SK-N-SH (cell line): Measurements from ENCODE around the gene FNDC3B. TPM values are rescaled to one million over a fixed set of nuclear protein-coding genes. Genes with fewer than 3 reads are reported as not detected.

Experiments used
- CTCF ChIA-PET: fragments of 300-600, 350-600 bp; formaldehyde crosslinking; extraction: SDS; loops from one replicate; lab custom pipeline; 2021; lab: Yijun Ruan, JAX
- POLR2A ChIA-PET: fragments of 350-600 bp; sonication (Branson Sonifier 250); formaldehyde crosslinking; extraction: SDS; loops from one replicate; lab custom pipeline; 2020; ENCODE audit warnings: antibody characterized with exemption, inconsistent platforms; lab: Yijun Ruan, JAX
- DNase-seq: peaks from one replicate; pipeline ENCODE4 v3.0.0; 2012
- H2AFZ ChIP-seq: fragments of 200-600 bp; sonication (generic); 2 replicates; pipeline ENCODE4 v1.8.1; 2016; ENCODE audit warnings: antibody characterized with exemption, mild to moderate bottlenecking, low read depth
- H3F3A ChIP-seq: fragments of 200-600 bp; sonication (generic); replicated peaks from 2 replicates; pipeline ENCODE3; 2016; ENCODE audit warnings: antibody characterized with exemption, mild to moderate bottlenecking; ENCODE audit not compliant: insufficient read depth
- H3K27ac ChIP-seq, 2 experiments: fragments of 200-500 bp in 1 of 2; fragments of 200-600 bp in 1 of 2; sonication (Bioruptor generic) in 1 of 2; sonication (generic), shearing (Covaris generic) in 1 of 2; 2 replicates each; pipeline versions ENCODE4 v1.5.1 to v1.6.1; 2014 to 2016; ENCODE audit warnings: low read depth in 2 of 2, inconsistent platforms in 1 of 2, low read length in 1 of 2, mild to moderate bottlenecking in 1 of 2, mixed read lengths in 1 of 2
- H3K27me3 ChIP-seq: fragments of 200-600 bp; sonication (generic), shearing (Covaris generic); 2 replicates; pipeline ENCODE4 v1.6.1; 2016; ENCODE audit warnings: mixed run types; ENCODE audit not compliant: insufficient read depth
- H3K36me3 ChIP-seq, 2 experiments: fragments of 200-500 bp in 1 of 2; fragments of 200-600 bp in 1 of 2; sonication (Bioruptor generic) in 1 of 2; sonication (generic) in 1 of 2; replicated peaks in 1 of 2; 2 replicates each; pipeline versions ENCODE3 to v1.5.1; 2014 to 2016; ENCODE audit warnings: low read length in 1 of 2, mild to moderate bottlenecking in 1 of 2; ENCODE audit not compliant: insufficient read depth in 2 of 2, control insufficient read depth in 1 of 2
- H3K4me1 ChIP-seq, 2 experiments: fragments of 200-500 bp in 1 of 2; fragments of 200-600 bp in 1 of 2; sonication (Bioruptor generic) in 1 of 2; sonication (generic), shearing (Covaris generic) in 1 of 2; 2 replicates each; pipeline versions ENCODE4 v1.5.1 to v1.6.1; 2014 to 2016; ENCODE audit warnings: low read depth in 1 of 2, low read length in 1 of 2, mixed run types in 1 of 2; ENCODE audit not compliant: insufficient read depth in 2 of 2, control insufficient read depth in 1 of 2
- H3K4me2 ChIP-seq: fragments of 200-600 bp; sonication (generic), shearing (Covaris generic); 2 replicates; pipeline ENCODE4 v1.6.1; 2017; ENCODE audit warnings: mixed run types
- H3K4me3 ChIP-seq, 2 experiments: fragments of 200-500 bp in 1 of 2; fragments of 200-600 bp in 1 of 2; sonication (Bioruptor generic) in 1 of 2; sonication (generic), shearing (Covaris generic) in 1 of 2; 2 replicates each; pipeline versions ENCODE4 v1.5.1 to v1.8.1; 2014 to 2016; ENCODE audit warnings: low read depth in 2 of 2, inconsistent platforms in 1 of 2, low read length in 1 of 2, mild to moderate bottlenecking in 1 of 2, mixed read lengths in 1 of 2, moderate library complexity in 1 of 2
- H3K79me2 ChIP-seq: fragments of 200-600 bp; sonication (generic); 2 replicates; pipeline ENCODE4 v1.8.1; 2017; ENCODE audit warnings: mild to moderate bottlenecking; ENCODE audit not compliant: insufficient read depth
- H3K9ac ChIP-seq: fragments of 200-600 bp; sonication (generic); 2 replicates; pipeline ENCODE4 v1.6.1; 2017; ENCODE audit warnings: mixed run types
- H3K9me2 ChIP-seq: fragments of 200-600 bp; sonication (generic); 2 replicates; pipeline ENCODE4 v1.6.1; 2017; ENCODE audit warnings: mixed run types
- H3K9me3 ChIP-seq: fragments of 200-600 bp; sonication (generic); 2 replicates; pipeline ENCODE4 v1.6.1; 2017; ENCODE audit warnings: mixed run types, mild to moderate bottlenecking, moderate library complexity
- H4K20me1 ChIP-seq: fragments of 200-600 bp; sonication (generic); 2 replicates; pipeline ENCODE4 v1.6.1; 2017; ENCODE audit warnings: mild to moderate bottlenecking, mixed run types; ENCODE audit not compliant: insufficient read depth
- CHD2 ChIP-seq: fragments of 150-350 bp; IDR thresholded peaks from 2 replicates; pipeline ENCODE4 v1.6.1; 2018; ENCODE audit warnings: low read length; ENCODE audit not compliant: partially characterized antibody
- EP300 ChIP-seq, 2 experiments: IDR thresholded peaks; 2 replicates each; pipeline versions ENCODE4 v1.4.0 to v1.6.1; 2012; ENCODE audit warnings: borderline replicate concordance in 1 of 2, low read depth in 1 of 2, low read length in 1 of 2
- EZH2phosphoT487 ChIP-seq: fragments of 200-600 bp; sonication (generic); IDR thresholded peaks from 2 replicates; pipeline ENCODE4 v1.6.1; 2017; ENCODE audit warnings: low read depth, mixed run types, mild to moderate bottlenecking, antibody characterized with exemption, moderate library complexity, borderline replicate concordance
- FOSL2 ChIP-seq: IDR thresholded peaks from 2 replicates; pipeline ENCODE4 v1.4.0; 2012; ENCODE audit warnings: low read depth, mild to moderate bottlenecking, moderate library complexity, borderline replicate concordance
- FOXJ3 ChIP-seq: sonication (generic); formaldehyde crosslinking; IDR thresholded peaks from 2 replicates; pipeline ENCODE4 v1.5.1; 2020; ENCODE audit warnings: mild to moderate bottlenecking, missing genetic modification reagents
- GATA2 ChIP-seq: sonication (generic); formaldehyde crosslinking; IDR thresholded peaks from 2 replicates; pipeline ENCODE4 v1.5.0; 2020; ENCODE audit warnings: mild to moderate bottlenecking, missing genetic modification reagents
- MXI1 ChIP-seq: IDR thresholded peaks from 2 replicates; pipeline ENCODE4 v1.6.1; 2012; ENCODE audit warnings: mild to moderate bottlenecking, low read depth, low read length, improper control_type of control experiment
- NRF1 ChIP-seq: IDR thresholded peaks from 2 replicates; pipeline ENCODE4 v1.6.1; 2012; ENCODE audit warnings: low read depth, mild to moderate bottlenecking, low read length
- RAD21 ChIP-seq: IDR thresholded peaks from 2 replicates; pipeline ENCODE4 v1.6.1; 2012; ENCODE audit warnings: mild to moderate bottlenecking, low read length
- TAF1 ChIP-seq: IDR thresholded peaks from 2 replicates; pipeline ENCODE4 v1.6.1; 2012; ENCODE audit warnings: low read depth, mild to moderate bottlenecking, low read length, moderate library complexity, borderline replicate concordance
- WGBS: methylation state at CpG from one replicate; pipeline ENCODE4 v1.1.6; 2017; ENCODE audit warnings: low lambda C conversion rate; 5-methylcytosine and 5-hydroxymethylcytosine counted together
- polyA plus RNA-seq, 3 experiments: library from polyadenylated mRNA; depleted of rRNA; stranded (reverse); fragments of >200 nt; gene quantifications; 2 replicates each; pipeline ENCODE4 v1.2.3, GENCODE V29; 2012
- TF ChIP-seq, protein P1 (sequence below): IDR thresholded peaks from 2 replicates; pipeline ENCODE4 v1.4.0; 2012; ENCODE audit warnings: low read depth, borderline replicate concordance
- TF ChIP-seq, protein P2 (sequence below): IDR thresholded peaks from 2 replicates; pipeline ENCODE4; 2012
- TF ChIP-seq, protein P3 (sequence below): fragments of 150-350 bp; IDR thresholded peaks from 2 replicates; pipeline ENCODE4 v1.6.1; 2016; ENCODE audit warnings: mild to moderate bottlenecking, low read depth, low read length
- TF ChIP-seq, protein P4 (sequence below): IDR thresholded peaks from 2 replicates; pipeline ENCODE4 v1.4.0; 2012; ENCODE audit warnings: low read depth
- TF ChIP-seq, protein P5 (sequence below): fragments of 150-350 bp; IDR thresholded peaks from 2 replicates; pipeline ENCODE4 v1.6.1; 2017; ENCODE audit warnings: antibody characterized with exemption, low read length, low read depth, borderline replicate concordance
- TF ChIP-seq, protein P6 (sequence below): fragments of 200-600 bp; sonication (generic); IDR thresholded peaks from 2 replicates; pipeline ENCODE4 v1.6.1; 2017; ENCODE audit warnings: antibody characterized with exemption, mild to moderate bottlenecking, moderate library complexity

The FNDC3B gene
- polyA plus RNA-seq, 1 of the 3 experiments (the other 2 are of a cell fraction), result 10.4 TPM

DNA sequence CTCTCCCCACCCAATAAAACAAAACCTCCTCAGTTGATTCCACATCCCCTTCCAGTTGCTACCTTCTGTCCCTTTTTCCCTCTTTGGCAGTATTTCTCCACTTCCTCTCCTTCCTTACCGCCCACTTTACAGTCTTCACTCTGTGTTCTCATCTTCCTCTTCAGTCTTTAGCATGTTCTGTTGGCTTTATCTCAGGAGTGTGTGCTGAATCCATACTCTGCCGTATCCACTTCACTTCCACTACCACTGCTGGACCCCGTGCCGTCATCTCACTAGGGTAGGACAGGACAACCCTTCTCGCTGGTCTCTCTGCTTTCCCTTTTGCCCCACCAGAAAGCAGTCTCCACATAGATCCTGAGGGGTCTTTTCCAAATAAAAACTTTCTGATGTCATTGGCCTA is 74.3 kb downstream of the FNDC3B start:
- H3K9me2 ChIP-seq, result no peaks in the 10 kb centered on the region
- H3K27ac ChIP-seq, result no peak overlapping the region
- ChIA-PET POLR2A (no interaction called here), CTCF (interaction anchor here (1.3 kb wide), 1 partner anchor 22 kb away, joined by 3 read pairs; no protein-coding TSS in a partner anchor)
- H3K27me3 ChIP-seq, result no peaks in the 10 kb centered on the region
- no peak overlapping the region for H3K4me3 ChIP-seq
- peaks cover 89% of the 10 kb centered on the region for H3K79me2 ChIP-seq
- no peaks in the 10 kb centered on the region for H3K9me3 ChIP-seq
- H4K20me1 ChIP-seq, result peaks cover 57% of the 10 kb centered on the region
- no peak for TF ChIP-seq FOXJ3 (CRISPR knock-in tag)
- no peak for TF ChIP-seq RAD21
- TF ChIP-seq, protein P1, sequence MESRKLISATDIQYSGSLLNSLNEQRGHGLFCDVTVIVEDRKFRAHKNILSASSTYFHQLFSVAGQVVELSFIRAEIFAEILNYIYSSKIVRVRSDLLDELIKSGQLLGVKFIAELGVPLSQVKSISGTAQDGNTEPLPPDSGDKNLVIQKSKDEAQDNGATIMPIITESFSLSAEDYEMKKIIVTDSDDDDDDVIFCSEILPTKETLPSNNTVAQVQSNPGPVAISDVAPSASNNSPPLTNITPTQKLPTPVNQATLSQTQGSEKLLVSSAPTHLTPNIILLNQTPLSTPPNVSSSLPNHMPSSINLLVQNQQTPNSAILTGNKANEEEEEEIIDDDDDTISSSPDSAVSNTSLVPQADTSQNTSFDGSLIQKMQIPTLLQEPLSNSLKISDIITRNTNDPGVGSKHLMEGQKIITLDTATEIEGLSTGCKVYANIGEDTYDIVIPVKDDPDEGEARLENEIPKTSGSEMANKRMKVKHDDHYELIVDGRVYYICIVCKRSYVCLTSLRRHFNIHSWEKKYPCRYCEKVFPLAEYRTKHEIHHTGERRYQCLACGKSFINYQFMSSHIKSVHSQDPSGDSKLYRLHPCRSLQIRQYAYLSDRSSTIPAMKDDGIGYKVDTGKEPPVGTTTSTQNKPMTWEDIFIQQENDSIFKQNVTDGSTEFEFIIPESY, result no peak
- no peak for TF ChIP-seq GATA2 (CRISPR knock-in tag)
- TF ChIP-seq CHD2, result no peak
- TF ChIP-seq, protein P2, sequence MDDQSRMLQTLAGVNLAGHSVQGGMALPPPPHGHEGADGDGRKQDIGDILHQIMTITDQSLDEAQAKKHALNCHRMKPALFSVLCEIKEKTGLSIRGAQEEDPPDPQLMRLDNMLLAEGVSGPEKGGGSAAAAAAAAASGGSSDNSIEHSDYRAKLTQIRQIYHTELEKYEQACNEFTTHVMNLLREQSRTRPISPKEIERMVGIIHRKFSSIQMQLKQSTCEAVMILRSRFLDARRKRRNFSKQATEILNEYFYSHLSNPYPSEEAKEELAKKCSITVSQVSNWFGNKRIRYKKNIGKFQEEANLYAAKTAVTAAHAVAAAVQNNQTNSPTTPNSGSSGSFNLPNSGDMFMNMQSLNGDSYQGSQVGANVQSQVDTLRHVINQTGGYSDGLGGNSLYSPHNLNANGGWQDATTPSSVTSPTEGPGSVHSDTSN, result no peak
- no peak for TF ChIP-seq FOSL2
- TF ChIP-seq NRF1, result no peak
- H3F3A ChIP-seq, result no peaks in the 10 kb centered on the region
- H3K36me3 ChIP-seq, result peaks cover 30 to 46% of the 10 kb centered on the region in 2 experiments
- 99% methylated on average over 5 of the region's 5 CpGs for WGBS
- no peak overlapping the region for H3K4me2 ChIP-seq
- peaks cover 0 to 10% of the 10 kb centered on the region in 2 experiments; a peak in 2 of 4 replicates for H3K4me1 ChIP-seq
- no peak overlapping the region for H2AFZ ChIP-seq
- DNase-seq, result no peak
- H3K9ac ChIP-seq, result no peak overlapping the region

DNA sequence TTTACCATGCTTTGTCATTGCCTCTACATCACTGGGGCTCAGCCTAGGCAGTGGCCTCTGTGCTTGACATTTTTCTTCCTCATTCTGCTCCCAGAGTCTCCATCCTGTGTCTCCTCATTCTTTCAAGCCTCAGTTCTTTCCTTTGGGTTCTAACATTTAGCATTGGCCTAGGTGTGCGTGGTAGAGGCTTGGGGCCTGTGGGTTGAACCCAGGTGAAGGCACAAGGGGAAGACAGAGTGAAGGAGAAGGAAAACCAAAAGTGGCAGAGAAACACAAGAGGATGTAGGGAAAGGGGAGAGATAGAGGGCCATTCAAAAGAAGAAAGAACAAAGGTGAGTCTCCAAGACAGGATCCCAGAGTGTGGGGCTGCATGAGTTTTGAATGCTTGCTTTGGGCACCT is 75.7 kb downstream of the FNDC3B start:
- Histone ChIP-seq H3K4me2 (no peak overlapping the region), H3K79me2 (peaks cover 89% of the 10 kb centered on the region), H3K4me1 (peaks cover 0 to 15% of the 10 kb centered on the region in 2 experiments; a peak in 3 of 4 replicates)
- no peak for DNase-seq
- 96% methylated on average over 1 of the region's 1 CpG for WGBS
- TF ChIP-seq, protein P3, sequence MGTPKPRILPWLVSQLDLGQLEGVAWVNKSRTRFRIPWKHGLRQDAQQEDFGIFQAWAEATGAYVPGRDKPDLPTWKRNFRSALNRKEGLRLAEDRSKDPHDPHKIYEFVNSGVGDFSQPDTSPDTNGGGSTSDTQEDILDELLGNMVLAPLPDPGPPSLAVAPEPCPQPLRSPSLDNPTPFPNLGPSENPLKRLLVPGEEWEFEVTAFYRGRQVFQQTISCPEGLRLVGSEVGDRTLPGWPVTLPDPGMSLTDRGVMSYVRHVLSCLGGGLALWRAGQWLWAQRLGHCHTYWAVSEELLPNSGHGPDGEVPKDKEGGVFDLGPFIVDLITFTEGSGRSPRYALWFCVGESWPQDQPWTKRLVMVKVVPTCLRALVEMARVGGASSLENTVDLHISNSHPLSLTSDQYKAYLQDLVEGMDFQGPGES, result no peak
- no peak for TF ChIP-seq RAD21
- TF ChIP-seq, protein P4, sequence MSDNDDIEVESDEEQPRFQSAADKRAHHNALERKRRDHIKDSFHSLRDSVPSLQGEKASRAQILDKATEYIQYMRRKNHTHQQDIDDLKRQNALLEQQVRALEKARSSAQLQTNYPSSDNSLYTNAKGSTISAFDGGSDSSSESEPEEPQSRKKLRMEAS, result no peak
- TF ChIP-seq, protein P5, sequence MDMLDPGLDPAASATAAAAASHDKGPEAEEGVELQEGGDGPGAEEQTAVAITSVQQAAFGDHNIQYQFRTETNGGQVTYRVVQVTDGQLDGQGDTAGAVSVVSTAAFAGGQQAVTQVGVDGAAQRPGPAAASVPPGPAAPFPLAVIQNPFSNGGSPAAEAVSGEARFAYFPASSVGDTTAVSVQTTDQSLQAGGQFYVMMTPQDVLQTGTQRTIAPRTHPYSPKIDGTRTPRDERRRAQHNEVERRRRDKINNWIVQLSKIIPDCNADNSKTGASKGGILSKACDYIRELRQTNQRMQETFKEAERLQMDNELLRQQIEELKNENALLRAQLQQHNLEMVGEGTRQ, result no peak
- TF ChIP-seq, protein P1, result no peak
- no peak for TF ChIP-seq EZH2phosphoT487
- no peak for TF ChIP-seq MXI1
- no peak for TF ChIP-seq TAF1
- TF ChIP-seq EP300 (IDR thresholded peaks at IDR 0.05; ENCODE audit: borderline replicate concordance in 1 of 2, low read depth in 1 of 2, low read length in 1 of 2), result no peak
- TF ChIP-seq, protein P6, sequence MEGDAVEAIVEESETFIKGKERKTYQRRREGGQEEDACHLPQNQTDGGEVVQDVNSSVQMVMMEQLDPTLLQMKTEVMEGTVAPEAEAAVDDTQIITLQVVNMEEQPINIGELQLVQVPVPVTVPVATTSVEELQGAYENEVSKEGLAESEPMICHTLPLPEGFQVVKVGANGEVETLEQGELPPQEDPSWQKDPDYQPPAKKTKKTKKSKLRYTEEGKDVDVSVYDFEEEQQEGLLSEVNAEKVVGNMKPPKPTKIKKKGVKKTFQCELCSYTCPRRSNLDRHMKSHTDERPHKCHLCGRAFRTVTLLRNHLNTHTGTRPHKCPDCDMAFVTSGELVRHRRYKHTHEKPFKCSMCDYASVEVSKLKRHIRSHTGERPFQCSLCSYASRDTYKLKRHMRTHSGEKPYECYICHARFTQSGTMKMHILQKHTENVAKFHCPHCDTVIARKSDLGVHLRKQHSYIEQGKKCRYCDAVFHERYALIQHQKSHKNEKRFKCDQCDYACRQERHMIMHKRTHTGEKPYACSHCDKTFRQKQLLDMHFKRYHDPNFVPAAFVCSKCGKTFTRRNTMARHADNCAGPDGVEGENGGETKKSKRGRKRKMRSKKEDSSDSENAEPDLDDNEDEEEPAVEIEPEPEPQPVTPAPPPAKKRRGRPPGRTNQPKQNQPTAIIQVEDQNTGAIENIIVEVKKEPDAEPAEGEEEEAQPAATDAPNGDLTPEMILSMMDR, result no peak
- TF ChIP-seq, all 33 proteins: peak for 0
- CTCF ChIA-PET, result interaction anchor here (1.3 kb wide), 1 partner anchor 23 kb away, joined by 3 read pairs; no protein-coding TSS in a partner anchor
- peaks cover 30 to 47% of the 10 kb centered on the region in 2 experiments for H3K36me3 ChIP-seq
- no peak overlapping the region for H3K4me3 ChIP-seq
- POLR2A ChIA-PET, result no interaction called here
- no peaks in the 10 kb centered on the region for H3K9me2 ChIP-seq
- no peak overlapping the region for H3K9ac ChIP-seq
- peak overlapping the region in 1 of 2 experiments; percentile 64; a peak in 2 of 4 replicates for H3K27ac ChIP-seq
- H3K27me3 ChIP-seq, result no peaks in the 10 kb centered on the region
- H3K9me3 ChIP-seq, result no peaks in the 10 kb centered on the region
- no peak overlapping the region for H2AFZ ChIP-seq
- peaks cover 49% of the 10 kb centered on the region for H4K20me1 ChIP-seq
- no peaks in the 10 kb centered on the region for H3F3A ChIP-seq
